PC-3 (cell line): ENCODE measurements around the gene ZNF423.

Source experiments
- EZH2 ChIP-seq: fragments of 300-600 bp; sonication (generic); IDR thresholded peaks from one replicate; pipeline ENCODE4 v1.6.1; 2017; ENCODE audit warnings: antibody characterized with exemption, mild to moderate bottlenecking, low read length; ENCODE audit not compliant: unreplicated experiment
- EZH2phosphoT487 ChIP-seq: fragments of 300-600 bp; sonication (generic); IDR thresholded peaks from 2 replicates; pipeline ENCODE4 v1.6.1; 2018; ENCODE audit warnings: mild to moderate bottlenecking, antibody characterized with exemption, low read length, borderline replicate concordance
- TF ChIP-seq, protein P1 (sequence below): fragments of 300-600 bp; sonication (generic); conservative IDR thresholded peaks from 2 replicates; pipeline ENCODE4 v1.5.1; 2017; ENCODE audit warnings: antibody characterized with exemption, low read depth, mild to moderate bottlenecking, low read length

DNA sequence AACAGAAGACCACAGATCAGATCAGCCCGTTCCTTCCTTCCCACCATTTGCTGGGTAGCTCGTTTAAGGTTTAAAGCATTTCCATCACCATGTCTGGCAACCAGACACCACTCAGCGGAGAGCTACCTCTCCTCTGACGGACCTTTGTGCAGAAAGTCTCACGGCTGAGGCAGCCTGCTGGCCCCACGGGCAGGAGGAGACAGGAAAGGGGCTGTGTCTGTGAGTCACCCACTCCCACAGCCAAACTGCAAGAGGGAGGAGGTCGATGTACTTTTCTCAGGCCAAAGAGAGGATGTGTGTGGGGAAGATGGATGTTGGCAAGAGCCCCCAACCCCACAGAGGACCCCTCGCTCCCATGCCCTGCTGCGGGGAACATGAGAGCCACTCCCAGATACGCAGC, 92.1 kb downstream of the ZNF423 start:
- TF ChIP-seq, protein P1, sequence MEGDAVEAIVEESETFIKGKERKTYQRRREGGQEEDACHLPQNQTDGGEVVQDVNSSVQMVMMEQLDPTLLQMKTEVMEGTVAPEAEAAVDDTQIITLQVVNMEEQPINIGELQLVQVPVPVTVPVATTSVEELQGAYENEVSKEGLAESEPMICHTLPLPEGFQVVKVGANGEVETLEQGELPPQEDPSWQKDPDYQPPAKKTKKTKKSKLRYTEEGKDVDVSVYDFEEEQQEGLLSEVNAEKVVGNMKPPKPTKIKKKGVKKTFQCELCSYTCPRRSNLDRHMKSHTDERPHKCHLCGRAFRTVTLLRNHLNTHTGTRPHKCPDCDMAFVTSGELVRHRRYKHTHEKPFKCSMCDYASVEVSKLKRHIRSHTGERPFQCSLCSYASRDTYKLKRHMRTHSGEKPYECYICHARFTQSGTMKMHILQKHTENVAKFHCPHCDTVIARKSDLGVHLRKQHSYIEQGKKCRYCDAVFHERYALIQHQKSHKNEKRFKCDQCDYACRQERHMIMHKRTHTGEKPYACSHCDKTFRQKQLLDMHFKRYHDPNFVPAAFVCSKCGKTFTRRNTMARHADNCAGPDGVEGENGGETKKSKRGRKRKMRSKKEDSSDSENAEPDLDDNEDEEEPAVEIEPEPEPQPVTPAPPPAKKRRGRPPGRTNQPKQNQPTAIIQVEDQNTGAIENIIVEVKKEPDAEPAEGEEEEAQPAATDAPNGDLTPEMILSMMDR: no peak
- TF ChIP-seq EZH2phosphoT487 (no peak), EZH2 (no peak)
